D721Med (cell line): ENCODE data around the gene RNF150.
A peak's percentile ranks its signal among the peaks of the same experiment; 100 is the strongest.

Experiments used
- DNase-seq: peaks from one replicate; pipeline ENCODE4 v3.0.0; 2011; ENCODE audit warnings: low spot score; ENCODE audit not compliant: insufficient read length
- FAIRE-seq: peaks from 2 replicates; lab custom pipeline; 2011; peaks lifted over from hg19 to GRCh38; lab: Jason Lieb, UNC
- CTCF ChIP-seq: IDR thresholded peaks from 2 replicates; pipeline ENCODE4 v1.5.1; 2012; ENCODE audit warnings: mild to moderate bottlenecking, control low read depth; ENCODE audit not compliant: insufficient read depth; ENCODE audit errors: missing control alignments

Gene RNF150

GRCh38 chr4:141133146-141133998, at the start of gene RNF150:
TSS of gene RNF150 (minus strand) at chr4:141133469.
- peak; percentile 36 for DNase-seq
- TF ChIP-seq CTCF, result peak; percentile 88
- FAIRE-seq, result peak; percentile 38

GRCh38 chr4:141180991-141181761, 47.9 kb upstream of the RNF150 start:
- TF ChIP-seq CTCF, result no peak
- no peak for FAIRE-seq
- no peak for DNase-seq

- FAIRE-seq (no peak), DNase-seq (no peak)
- no peak for TF ChIP-seq CTCF
These were observed 46.5 kb upstream of the RNF150 start for GRCh38 chr4:141179474-141180373.

GRCh38 chr4:141177171-141177570, 43.9 kb upstream of the RNF150 start:
- TF ChIP-seq CTCF, result no peak
- DNase-seq, result no peak
- no peak for FAIRE-seq

- FAIRE-seq (no peak), DNase-seq (no peak)
- TF ChIP-seq CTCF, result no peak
These were observed 41.2 kb upstream of the RNF150 start for GRCh38 chr4:141174457-141174856.

GRCh38 chr4:141170671-141171070, 37.4 kb upstream of the RNF150 start:
- TF ChIP-seq CTCF, result no peak
- DNase-seq, result no peak
- no peak for FAIRE-seq
